Sigmoid colon (tissue), 4 donors: ENCODE results near the gene NES.

ENCODE experiments used
- CTCF ChIP-seq, 4 experiments: fragments of 450-650 bp in 3 of 4; fragments of 200-600 bp in 1 of 4; IDR thresholded peaks; one replicate each; pipeline ENCODE4 v1.5.1; 2016 to 2019; ENCODE audit warnings: antibody characterized with exemption in 4 of 4, mild to moderate bottlenecking in 3 of 4, moderate library complexity in 2 of 4
- POLR2AphosphoS5 ChIP-seq, 4 donors: sonication (generic); formaldehyde crosslinking; IDR thresholded peaks; one replicate each; pipeline ENCODE4 v1.6.1; 2017; ENCODE audit warnings: antibody characterized with exemption in 4 of 4

- TF ChIP-seq CTCF (IDR thresholded peaks at IDR 0.05) (no peak), POLR2AphosphoS5 (IDR thresholded peaks at IDR 0.05) (no peak)
Observed at GRCh38 chr1:156696755-156697154, 19.5 kb upstream of the NES start.
